Loucy (cell line): ENCODE results near the gene S100B.
A peak's percentile ranks its signal among the peaks of the same experiment; 100 is the strongest.

Experiments
- H2AFZ ChIP-seq: fragments of 200-600 bp; sonication (generic); 2 replicates; pipeline ENCODE4 v1.6.0; 2016; ENCODE audit warnings: antibody characterized with exemption, mild to moderate bottlenecking, low read length, moderate library complexity
- H3F3A ChIP-seq: fragments of 200-600 bp; 2 replicates; pipeline ENCODE4 v1.6.0; 2016; ENCODE audit warnings: antibody characterized with exemption, low read depth, mild to moderate bottlenecking
- H3K27me3 ChIP-seq: fragments of 200-600 bp; sonication (generic); 2 replicates; pipeline ENCODE4 v1.6.1; 2014; ENCODE audit warnings: low read length, mild to moderate bottlenecking; ENCODE audit not compliant: insufficient read depth, poor library complexity, severe bottlenecking
- H3K36me3 ChIP-seq: fragments of 200-600 bp; sonication (generic); 2 replicates; pipeline ENCODE4 v1.6.1; 2016; ENCODE audit warnings: low read length; ENCODE audit not compliant: insufficient read depth
- H3K4me1 ChIP-seq: fragments of 200-600 bp; sonication (generic); 2 replicates; pipeline ENCODE4 v1.5.1; 2014; ENCODE audit warnings: low read length, mild to moderate bottlenecking; ENCODE audit not compliant: insufficient read depth, poor library complexity, severe bottlenecking
- H3K4me2 ChIP-seq: fragments of 200-600 bp; sonication (generic); 2 replicates; pipeline ENCODE4 v1.6.0; 2014; ENCODE audit warnings: antibody characterized with exemption, low read length, low read depth, mild to moderate bottlenecking; ENCODE audit not compliant: poor library complexity, severe bottlenecking
- H3K4me3 ChIP-seq: fragments of 200-600 bp; sonication (generic); 2 replicates; pipeline ENCODE4 v1.5.1; 2014; ENCODE audit warnings: low read length, mild to moderate bottlenecking, mixed read lengths; ENCODE audit not compliant: poor library complexity, severe bottlenecking
- H3K79me2 ChIP-seq: fragments of 200-600 bp; sonication (generic); 2 replicates; pipeline ENCODE4 v1.6.1; 2014; ENCODE audit warnings: low read length; ENCODE audit not compliant: insufficient read depth
- H3K9ac ChIP-seq: fragments of 200-600 bp; sonication (generic); 2 replicates; pipeline ENCODE4 v1.6.0; 2014; ENCODE audit warnings: mild to moderate bottlenecking, low read depth, low read length, moderate library complexity; ENCODE audit not compliant: poor library complexity, severe bottlenecking
- H3K9me2 ChIP-seq: fragments of 200-600 bp; sonication (generic); replicated peaks from 2 replicates; pipeline ENCODE4 v1.6.1; 2016; ENCODE audit warnings: low read depth, low read length, mixed read lengths
- H3K9me3 ChIP-seq: fragments of 200-600 bp; sonication (generic); 2 replicates; pipeline ENCODE4 v1.6.1; 2014; ENCODE audit warnings: mild to moderate bottlenecking, antibody characterized with exemption, low read length, low read depth; ENCODE audit not compliant: insufficient read depth
- H4K20me1 ChIP-seq: fragments of 200-600 bp; sonication (generic); 2 replicates; pipeline ENCODE4 v1.6.0; 2014; ENCODE audit warnings: antibody characterized with exemption, low read length, mild to moderate bottlenecking; ENCODE audit not compliant: insufficient read depth, poor library complexity, severe bottlenecking
- EZH2phosphoT487 ChIP-seq: fragments of 200-600 bp; IDR thresholded peaks from 2 replicates; pipeline ENCODE4 v1.6.1; 2018; ENCODE audit warnings: antibody characterized with exemption, mild to moderate bottlenecking, moderate library complexity, borderline replicate concordance
- TF ChIP-seq, protein P1 (sequence below): fragments of 200-600 bp; sonication (generic); conservative IDR thresholded peaks from 2 replicates; pipeline ENCODE4 v1.5.1; 2014; ENCODE audit warnings: mild to moderate bottlenecking, antibody characterized with exemption, low read length

The S100B gene

GRCh38 chr21:46618738-46619379 is 14.0 kb upstream of the S100B start:
- Histone ChIP-seq H3K9ac (no peak overlapping the region), H3K4me2 (no peak overlapping the region), H3K9me2 (no peaks in the 10 kb centered on the region), H3F3A (0 out of 2 replicates have a peak, but pooled peaks cover 3% of the 10 kb centered on the region), H3K4me1 (peaks cover 45% of the 10 kb centered on the region), H3K9me3 (no peaks in the 10 kb centered on the region), H3K4me3 (no peak overlapping the region), H2AFZ (no peak overlapping the region), H3K79me2 (no peaks in the 10 kb centered on the region), H3K27me3 (no peaks in the 10 kb centered on the region), H4K20me1 (no peaks in the 10 kb centered on the region), H3K36me3 (no peaks in the 10 kb centered on the region)
- TF ChIP-seq, protein P1, sequence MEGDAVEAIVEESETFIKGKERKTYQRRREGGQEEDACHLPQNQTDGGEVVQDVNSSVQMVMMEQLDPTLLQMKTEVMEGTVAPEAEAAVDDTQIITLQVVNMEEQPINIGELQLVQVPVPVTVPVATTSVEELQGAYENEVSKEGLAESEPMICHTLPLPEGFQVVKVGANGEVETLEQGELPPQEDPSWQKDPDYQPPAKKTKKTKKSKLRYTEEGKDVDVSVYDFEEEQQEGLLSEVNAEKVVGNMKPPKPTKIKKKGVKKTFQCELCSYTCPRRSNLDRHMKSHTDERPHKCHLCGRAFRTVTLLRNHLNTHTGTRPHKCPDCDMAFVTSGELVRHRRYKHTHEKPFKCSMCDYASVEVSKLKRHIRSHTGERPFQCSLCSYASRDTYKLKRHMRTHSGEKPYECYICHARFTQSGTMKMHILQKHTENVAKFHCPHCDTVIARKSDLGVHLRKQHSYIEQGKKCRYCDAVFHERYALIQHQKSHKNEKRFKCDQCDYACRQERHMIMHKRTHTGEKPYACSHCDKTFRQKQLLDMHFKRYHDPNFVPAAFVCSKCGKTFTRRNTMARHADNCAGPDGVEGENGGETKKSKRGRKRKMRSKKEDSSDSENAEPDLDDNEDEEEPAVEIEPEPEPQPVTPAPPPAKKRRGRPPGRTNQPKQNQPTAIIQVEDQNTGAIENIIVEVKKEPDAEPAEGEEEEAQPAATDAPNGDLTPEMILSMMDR, result no peak

- H4K20me1 ChIP-seq, result no peaks in the 10 kb centered on the region
- no peaks in the 10 kb centered on the region for H3K36me3 ChIP-seq
- no peak overlapping the region for H3K9ac ChIP-seq
- H3K4me3 ChIP-seq, result no peak overlapping the region
- TF ChIP-seq, protein P1, result no peak
- TF ChIP-seq EZH2phosphoT487, result no peak
- H3K9me2 ChIP-seq, result no peaks in the 10 kb centered on the region
- H3K9me3 ChIP-seq, result no peaks in the 10 kb centered on the region
- H2AFZ ChIP-seq, result no peak overlapping the region
- H3K27me3 ChIP-seq, result no peaks in the 10 kb centered on the region
- peaks cover 38% of the 10 kb centered on the region for H3K4me1 ChIP-seq
- H3K79me2 ChIP-seq, result no peaks in the 10 kb centered on the region
- H3K4me2 ChIP-seq, result peak overlapping the region; percentile 12
- 0 out of 2 replicates have a peak, but pooled peaks cover under 1% of the 10 kb centered on the region for H3F3A ChIP-seq
Observed at GRCh38 chr21:46617267-46618051, 12.6 kb upstream of the S100B start.

DNA sequence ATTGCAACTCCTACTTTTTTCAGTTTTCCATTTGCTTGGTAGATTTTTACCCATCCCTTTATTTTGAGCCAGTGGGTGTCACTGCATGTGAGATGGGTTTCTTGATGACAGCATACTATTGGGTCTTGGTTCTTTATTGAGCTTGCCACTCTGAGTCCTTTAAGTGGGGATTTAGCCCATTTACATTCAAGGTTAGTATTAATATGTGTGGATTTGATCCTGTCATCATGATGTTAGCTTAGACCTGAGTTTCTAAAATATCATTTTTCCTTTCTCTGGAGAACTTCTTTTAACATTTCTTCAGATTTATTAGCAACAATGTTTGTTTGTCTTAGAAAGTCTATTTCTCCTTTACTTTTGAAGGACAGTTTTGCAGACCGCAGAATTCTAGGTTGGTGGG is 11.8 kb upstream of the S100B start:
- Histone ChIP-seq H3K4me1 (peaks cover 30% of the 10 kb centered on the region), H3K36me3 (no peaks in the 10 kb centered on the region), H3K9me2 (no peaks in the 10 kb centered on the region), H2AFZ (no peak overlapping the region), H3K27me3 (no peaks in the 10 kb centered on the region), H3F3A (no peaks in the 10 kb centered on the region), H3K4me2 (no peak overlapping the region), H3K9me3 (no peaks in the 10 kb centered on the region), H3K4me3 (no peak overlapping the region), H4K20me1 (no peaks in the 10 kb centered on the region), H3K9ac (no peak overlapping the region), H3K79me2 (no peaks in the 10 kb centered on the region)
- TF ChIP-seq, protein P1, result no peak
- no peak for TF ChIP-seq EZH2phosphoT487
